MM.1S (cell line): ENCODE measurements around the gene TRMT44.
A peak's percentile ranks its signal among the peaks of the same experiment; 100 is the strongest.

Experiments used
- DNase-seq: peaks from one replicate; pipeline ENCODE4 v3.0.0-alpha.2; 2015
- H2AFZ ChIP-seq: fragments of 300-600 bp; sonication (generic); 2 replicates; pipeline ENCODE4 v1.6.0; 2016; ENCODE audit warnings: antibody characterized with exemption, low read length
- H3F3A ChIP-seq: fragments of 300-600 bp; sonication (generic); 2 replicates; pipeline ENCODE4 v1.6.1; 2016; ENCODE audit warnings: mild to moderate bottlenecking, antibody characterized with exemption, low read length, moderate library complexity, mixed read lengths; ENCODE audit not compliant: insufficient read depth
- H3K27ac ChIP-seq: fragments of 300-600 bp; sonication (generic); 2 replicates; pipeline ENCODE4 v1.5.1; 2016; ENCODE audit warnings: mild to moderate bottlenecking, low read length
- H3K27me3 ChIP-seq: fragments of 300-600 bp; sonication (generic); replicated peaks from 2 replicates; pipeline ENCODE4 v1.6.0; 2016; ENCODE audit warnings: low read length; ENCODE audit not compliant: insufficient read depth
- H3K36me3 ChIP-seq: fragments of 300-600 bp; sonication (generic); replicated peaks from 2 replicates; pipeline ENCODE4 v1.6.1; 2016; ENCODE audit warnings: mild to moderate bottlenecking, low read length, mixed read lengths; ENCODE audit not compliant: insufficient read depth
- H3K4me1 ChIP-seq: fragments of 300-600 bp; sonication (generic); 2 replicates; pipeline ENCODE4 v1.6.1; 2016; ENCODE audit warnings: low read length, mixed read lengths
- H3K4me2 ChIP-seq: fragments of 300-600 bp; sonication (generic); 2 replicates; pipeline ENCODE4 v1.6.0; 2016; ENCODE audit warnings: low read depth, low read length
- H3K4me3 ChIP-seq: fragments of 300-600 bp; sonication (generic); 2 replicates; pipeline ENCODE4 v1.5.1; 2016; ENCODE audit warnings: low read length, mixed read lengths
- H3K79me2 ChIP-seq: fragments of 300-600 bp; sonication (generic); 2 replicates; pipeline ENCODE4 v1.6.1; 2016; ENCODE audit warnings: mixed run types, low read length, mixed read lengths
- H3K9ac ChIP-seq: fragments of 300-600 bp; sonication (generic); 2 replicates; pipeline ENCODE4 v1.6.1; 2016; ENCODE audit warnings: low read length, mixed read lengths
- H3K9me2 ChIP-seq: fragments of 300-600 bp; sonication (generic); replicated peaks from 2 replicates; pipeline ENCODE4 v1.6.1; 2016; ENCODE audit warnings: mild to moderate bottlenecking, low read length, mixed read lengths; ENCODE audit not compliant: insufficient read depth
- H3K9me3 ChIP-seq: fragments of 300-600 bp; sonication (generic); replicated peaks from 2 replicates; pipeline ENCODE4 v1.6.1; 2016; ENCODE audit warnings: mild to moderate bottlenecking, low read length, mixed read lengths; ENCODE audit not compliant: insufficient read depth
- H4K20me1 ChIP-seq: fragments of 300-600 bp; sonication (generic); 2 replicates; pipeline ENCODE4 v1.6.1; 2016; ENCODE audit warnings: mild to moderate bottlenecking, low read length, moderate library complexity, mixed read lengths; ENCODE audit not compliant: insufficient read depth
- CTCF ChIP-seq: fragments of 300-600 bp; sonication (generic); IDR thresholded peaks from 2 replicates; pipeline ENCODE4 v1.5.1; 2016; ENCODE audit warnings: antibody characterized with exemption, low read length, mixed read lengths
- EZH2 ChIP-seq: fragments of 300-600 bp; sonication (generic); optimal IDR thresholded peaks from 2 replicates; pipeline ENCODE3; 2017; ENCODE audit warnings: low read depth, mild to moderate bottlenecking, antibody characterized with exemption, low read length, mixed read lengths
- EZH2phosphoT487 ChIP-seq: fragments of 300-600 bp; sonication (generic); IDR thresholded peaks from 2 replicates; pipeline ENCODE4 v1.6.1; 2018; ENCODE audit warnings: antibody characterized with exemption, low read length

The TRMT44 gene

GRCh38 chr4:8433136-8433535, 7.4 kb upstream of the TRMT44 start:
- H2AFZ ChIP-seq, result no peak overlapping the region
- H3K4me1 ChIP-seq, result peaks cover 9% of the 10 kb centered on the region; the same call in 1 of the 2 replicates
- no peak overlapping the region for H3K4me3 ChIP-seq
- TF ChIP-seq EZH2phosphoT487 (no peak), EZH2 (no peak), CTCF (no peak)
- H3K9me2 ChIP-seq, result no peaks in the 10 kb centered on the region
- no peaks in the 10 kb centered on the region for H4K20me1 ChIP-seq
- no peak overlapping the region for H3K4me2 ChIP-seq
- no peak for DNase-seq
- peaks cover 18% of the 10 kb centered on the region for H3F3A ChIP-seq
- no peaks in the 10 kb centered on the region for H3K9me3 ChIP-seq
- H3K27me3 ChIP-seq, result no peaks in the 10 kb centered on the region
- no peak overlapping the region for H3K9ac ChIP-seq
- H3K36me3 ChIP-seq, result no peaks in the 10 kb centered on the region
- peaks cover 27% of the 10 kb centered on the region for H3K79me2 ChIP-seq
- H3K27ac ChIP-seq, result no peak overlapping the region

DNA sequence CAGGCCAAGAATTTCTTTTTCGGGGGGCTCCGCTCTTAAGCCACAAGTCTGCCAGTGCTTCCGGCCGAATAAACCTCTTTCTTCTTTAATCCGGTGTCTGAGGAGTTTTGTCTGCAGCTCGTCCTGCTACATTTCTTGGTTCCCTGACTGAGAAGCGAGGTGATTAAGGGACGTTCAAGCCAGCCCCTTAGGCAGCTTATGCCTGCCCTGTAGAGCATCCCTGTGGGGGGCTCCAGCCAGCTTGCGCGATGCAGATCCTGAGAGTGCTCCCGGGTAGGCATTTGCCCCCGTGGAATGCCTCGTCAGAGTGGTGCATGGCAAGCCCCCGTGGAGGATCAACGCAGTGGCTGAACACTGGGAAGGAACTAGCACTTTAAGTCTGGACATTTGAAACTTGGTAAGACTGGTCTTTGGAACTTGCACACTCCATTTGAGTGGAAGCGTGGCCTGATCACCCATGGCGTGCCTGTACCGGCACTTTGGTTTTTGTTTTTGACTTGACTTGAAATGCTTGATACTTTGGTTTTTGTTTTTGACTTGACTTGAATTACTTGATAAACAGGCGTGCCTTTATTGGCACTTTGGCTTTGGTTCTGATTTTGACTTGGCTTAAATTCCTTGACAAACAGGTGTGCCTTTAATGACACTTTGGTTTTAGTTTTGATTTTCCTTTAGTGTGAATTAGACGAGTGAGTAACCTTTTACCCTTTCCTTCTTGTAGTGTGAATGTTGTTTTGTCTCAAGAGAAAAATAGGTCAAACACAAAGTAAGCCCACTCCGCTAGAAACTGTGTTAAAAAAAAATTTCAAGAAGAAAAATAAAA, 6.1 kb upstream of the TRMT44 start:
- Histone ChIP-seq H4K20me1 (no peaks in the 10 kb centered on the region), H3K79me2 (peaks cover 37% of the 10 kb centered on the region), H3K4me3 (peak overlapping the region; percentile 20; the same call in 1 of the 2 replicates), H2AFZ (no peak overlapping the region), H3K4me1 (peaks cover 14% of the 10 kb centered on the region; the same call in 1 of the 2 replicates), H3K9me3 (no peaks in the 10 kb centered on the region), H3K27ac (no peak overlapping the region), H3F3A (peaks cover 15% of the 10 kb centered on the region), H3K27me3 (no peaks in the 10 kb centered on the region), H3K9me2 (no peaks in the 10 kb centered on the region), H3K4me2 (peak overlapping the region; percentile 92; the same call in 1 of the 2 replicates), H3K9ac (no peak overlapping the region), H3K36me3 (no peaks in the 10 kb centered on the region)
- DNase-seq, result no peak
- no peak for TF ChIP-seq EZH2
- TF ChIP-seq CTCF, result no peak
- TF ChIP-seq EZH2phosphoT487, result no peak

GRCh38 chr4:8435656-8436121, 4.9 kb upstream of the TRMT44 start:
- peak overlapping the region; percentile 75 for H3K4me3 ChIP-seq

More at GRCh38 chr4:8435656-8436121, 4.9 kb upstream of the TRMT44 start:
- peak overlapping the region; percentile 61; the same call in 1 of the 2 replicates for H3K9ac ChIP-seq
- DNase-seq, result peak; percentile 80
- no peaks in the 10 kb centered on the region for H3K9me3 ChIP-seq
- H3K36me3 ChIP-seq, result no peaks in the 10 kb centered on the region
- H4K20me1 ChIP-seq, result no peaks in the 10 kb centered on the region
- H3K4me1 ChIP-seq, result peaks cover 17% of the 10 kb centered on the region; the same call in 1 of the 2 replicates
- peak overlapping the region; percentile 92 for H3K4me2 ChIP-seq
- H3F3A ChIP-seq, result peaks cover 15% of the 10 kb centered on the region
- peak overlapping the region; percentile 57; the same call in 1 of the 2 replicates for H2AFZ ChIP-seq
- H3K79me2 ChIP-seq, result peaks cover 49% of the 10 kb centered on the region
- peak overlapping the region; percentile 83; the same call in 1 of the 2 replicates for H3K27ac ChIP-seq
- no peaks in the 10 kb centered on the region for H3K27me3 ChIP-seq
- H3K9me2 ChIP-seq, result no peaks in the 10 kb centered on the region
- TF ChIP-seq EZH2phosphoT487 (no peak), EZH2 (no peak), CTCF (no peak)
